Measurements from ENCODE around the gene ECHDC3.
"Not testable (repeated sequence)": the region's sequence is repeated elsewhere in the genome, so short reads cannot be mapped to it uniquely, and the experiment has no call there.

The ECHDC3 gene

GRCh38 chr10:11724938-11725776 is 17.0 kb upstream of the ECHDC3 start:
- Mint-ChIP-seq H3K4me1 (ENCODE audit: low read depth) (peaks cover 32% of the 10 kb centered on the region), H3K9me3 (peaks cover 9% of the 10 kb centered on the region), H3K36me3 (ENCODE audit: low read depth) (no peaks in the 10 kb centered on the region), H3K27ac (no peak overlapping the region), H3K27me3 (peaks cover 21% of the 10 kb centered on the region), H3K4me3 (no peak overlapping the region)
- intact Hi-C loops (cut with micrococcal nuclease): loop anchor here (1.0 to 5.0 kb wide), 4 partner anchors 38 to 210 kb away; partner anchors contain the start of gene USP6NL

- Mint-ChIP-seq H3K4me3 (no peak overlapping the region), H3K27ac (no peak overlapping the region), H3K9me3 (peaks cover 9% of the 10 kb centered on the region), H3K27me3 (peaks cover 21% of the 10 kb centered on the region), H3K36me3 (ENCODE audit: low read depth) (no peaks in the 10 kb centered on the region), H3K4me1 (ENCODE audit: low read depth) (peaks cover 25% of the 10 kb centered on the region)
- intact Hi-C loops (cut with micrococcal nuclease): loop anchor here (1.0 kb wide), 1 partner anchor 211 kb away; no protein-coding TSS in a partner anchor
Measured at GRCh38 chr10:11725912-11726311, 16.3 kb upstream of the ECHDC3 start.

- Mint-ChIP-seq H3K27ac (no peak overlapping the region), H3K4me1 (ENCODE audit: low read depth) (peaks cover 9% of the 10 kb centered on the region), H3K36me3 (ENCODE audit: low read depth) (no peaks in the 10 kb centered on the region), H3K4me3 (no peak overlapping the region), H3K27me3 (peaks cover 16% of the 10 kb centered on the region), H3K9me3 (peaks cover 9% of the 10 kb centered on the region)
- intact Hi-C loops (cut with micrococcal nuclease): no loop called here
Measured at GRCh38 chr10:11727563-11727962, 14.6 kb upstream of the ECHDC3 start.

GRCh38 chr10:11728353-11728752 is 13.8 kb upstream of the ECHDC3 start:
- Mint-ChIP-seq H3K27me3 (peaks cover 16% of the 10 kb centered on the region), H3K27ac (no peak overlapping the region), H3K4me1 (ENCODE audit: low read depth) (peaks cover 9% of the 10 kb centered on the region), H3K36me3 (ENCODE audit: low read depth) (no peaks in the 10 kb centered on the region), H3K9me3 (peaks cover 9% of the 10 kb centered on the region), H3K4me3 (no peak overlapping the region)
- intact Hi-C loops (cut with micrococcal nuclease): no loop called here

GRCh38 chr10:11729790-11730315 is 12.3 kb upstream of the ECHDC3 start:
- no peak overlapping the region for H3K4me3 Mint-ChIP-seq
- H3K36me3 Mint-ChIP-seq (ENCODE audit: low read depth): no peaks in the 10 kb centered on the region
- H3K9me3 Mint-ChIP-seq: peaks cover 9% of the 10 kb centered on the region
- intact Hi-C loops (cut with micrococcal nuclease): no loop called here
- H3K27me3 Mint-ChIP-seq: peaks cover 11% of the 10 kb centered on the region
- H3K4me1 Mint-ChIP-seq (ENCODE audit: low read depth): peaks cover 7% of the 10 kb centered on the region
- H3K27ac Mint-ChIP-seq: no peak overlapping the region

GRCh38 chr10:11730779-11731178 is 11.4 kb upstream of the ECHDC3 start:
- H3K27ac Mint-ChIP-seq: no peak overlapping the region
- no peaks in the 10 kb centered on the region for H3K36me3 Mint-ChIP-seq (ENCODE audit: low read depth)
- H3K9me3 Mint-ChIP-seq: peaks cover 9% of the 10 kb centered on the region
- intact Hi-C loops (cut with micrococcal nuclease): no loop called here
- no peaks in the 10 kb centered on the region for H3K4me1 Mint-ChIP-seq (ENCODE audit: low read depth)
- H3K27me3 Mint-ChIP-seq: peaks cover 9% of the 10 kb centered on the region
- H3K4me3 Mint-ChIP-seq: no peak overlapping the region

- not testable (repeated sequence) for H3K27ac Mint-ChIP-seq
Measured at GRCh38 chr10:11736767-11737166, 5.4 kb upstream of the ECHDC3 start.

GRCh38 chr10:11737258-11738032 is 4.7 kb upstream of the ECHDC3 start:
- H3K9me3 Mint-ChIP-seq; H3K27ac Mint-ChIP-seq; H3K36me3 Mint-ChIP-seq (ENCODE audit: low read depth); intact Hi-C loops (cut with micrococcal nuclease); H3K4me1 Mint-ChIP-seq (ENCODE audit: low read depth): not testable (repeated sequence)
- Mint-ChIP-seq H3K27me3 (peaks cover 15% of the 10 kb centered on the region), H3K4me3 (peak overlapping the region; percentile 42)

More at GRCh38 chr10:11736767-11737166, 5.4 kb upstream of the ECHDC3 start:
- H3K36me3 Mint-ChIP-seq (ENCODE audit: low read depth); H3K9me3 Mint-ChIP-seq; H3K4me3 Mint-ChIP-seq; intact Hi-C loops (cut with micrococcal nuclease); H3K4me1 Mint-ChIP-seq (ENCODE audit: low read depth): not testable (repeated sequence)
- peaks cover 14% of the 10 kb centered on the region for H3K27me3 Mint-ChIP-seq

GRCh38 chr10:11740907-11741306 is 1.3 kb upstream of the ECHDC3 start:
- no peaks in the 10 kb centered on the region for H3K9me3 Mint-ChIP-seq
- H3K4me3 Mint-ChIP-seq: no peak overlapping the region
- H3K27me3 Mint-ChIP-seq: peaks cover 18% of the 10 kb centered on the region
- no peaks in the 10 kb centered on the region for H3K36me3 Mint-ChIP-seq (ENCODE audit: low read depth)
- intact Hi-C loops (cut with micrococcal nuclease): no loop called here
- peaks cover 30% of the 10 kb centered on the region for H3K4me1 Mint-ChIP-seq (ENCODE audit: low read depth)
- no peak overlapping the region for H3K27ac Mint-ChIP-seq

- Mint-ChIP-seq H3K4me1 (ENCODE audit: low read depth) (peaks cover 30% of the 10 kb centered on the region), H3K27ac (no peak overlapping the region), H3K9me3 (no peaks in the 10 kb centered on the region), H3K36me3 (ENCODE audit: low read depth) (no peaks in the 10 kb centered on the region), H3K27me3 (peaks cover 18% of the 10 kb centered on the region), H3K4me3 (peak overlapping the region; percentile 66)
- intact Hi-C loops (cut with micrococcal nuclease): no loop called here
Measured at GRCh38 chr10:11741608-11742007, 574 bp upstream of the ECHDC3 start.

GRCh38 chr10:11742779-11743298 is 657 bp downstream of the ECHDC3 start:
- peaks cover 12% of the 10 kb centered on the region for H3K27me3 Mint-ChIP-seq
- peaks cover 40% of the 10 kb centered on the region for H3K4me1 Mint-ChIP-seq (ENCODE audit: low read depth)
- H3K4me3 Mint-ChIP-seq: peak overlapping the region; percentile 68
- H3K9me3 Mint-ChIP-seq: no peaks in the 10 kb centered on the region
- H3K36me3 Mint-ChIP-seq (ENCODE audit: low read depth): no peaks in the 10 kb centered on the region
- peak overlapping the region; percentile 65 for H3K27ac Mint-ChIP-seq
- intact Hi-C loops (cut with micrococcal nuclease): no loop called here

- Mint-ChIP-seq H3K4me1 (ENCODE audit: low read depth) (peaks cover 40% of the 10 kb centered on the region), H3K4me3 (peak overlapping the region; percentile 68), H3K9me3 (no peaks in the 10 kb centered on the region), H3K27me3 (peaks cover 10% of the 10 kb centered on the region), H3K27ac (peak overlapping the region; percentile 65), H3K36me3 (ENCODE audit: low read depth) (no peaks in the 10 kb centered on the region)
- intact Hi-C loops (cut with micrococcal nuclease): no loop called here
Measured at GRCh38 chr10:11743461-11744338, 1.5 kb downstream of the ECHDC3 start.

GRCh38 chr10:11745045-11745444 is 2.9 kb downstream of the ECHDC3 start:
- H3K27me3 Mint-ChIP-seq: peaks cover 9% of the 10 kb centered on the region
- peaks cover 10% of the 10 kb centered on the region for H3K36me3 Mint-ChIP-seq (ENCODE audit: low read depth)
- intact Hi-C loops (cut with micrococcal nuclease): no loop called here
- no peak overlapping the region for H3K27ac Mint-ChIP-seq
- no peaks in the 10 kb centered on the region for H3K9me3 Mint-ChIP-seq
- H3K4me1 Mint-ChIP-seq (ENCODE audit: low read depth): peaks cover 43% of the 10 kb centered on the region
- H3K4me3 Mint-ChIP-seq: no peak overlapping the region
